ENCODE data around the gene CYP26B1.

GRCh38 chr2:72182547-72182946, 34.9 kb upstream of the CYP26B1 start:
- TF ChIP-seq CTCF (IDR thresholded peaks at IDR 0.05), result no peak
- TF ChIP-seq POLR2A (IDR thresholded peaks at IDR 0.05), result no peak
